ENCODE data around the gene BSND.

The BSND gene

DNA sequence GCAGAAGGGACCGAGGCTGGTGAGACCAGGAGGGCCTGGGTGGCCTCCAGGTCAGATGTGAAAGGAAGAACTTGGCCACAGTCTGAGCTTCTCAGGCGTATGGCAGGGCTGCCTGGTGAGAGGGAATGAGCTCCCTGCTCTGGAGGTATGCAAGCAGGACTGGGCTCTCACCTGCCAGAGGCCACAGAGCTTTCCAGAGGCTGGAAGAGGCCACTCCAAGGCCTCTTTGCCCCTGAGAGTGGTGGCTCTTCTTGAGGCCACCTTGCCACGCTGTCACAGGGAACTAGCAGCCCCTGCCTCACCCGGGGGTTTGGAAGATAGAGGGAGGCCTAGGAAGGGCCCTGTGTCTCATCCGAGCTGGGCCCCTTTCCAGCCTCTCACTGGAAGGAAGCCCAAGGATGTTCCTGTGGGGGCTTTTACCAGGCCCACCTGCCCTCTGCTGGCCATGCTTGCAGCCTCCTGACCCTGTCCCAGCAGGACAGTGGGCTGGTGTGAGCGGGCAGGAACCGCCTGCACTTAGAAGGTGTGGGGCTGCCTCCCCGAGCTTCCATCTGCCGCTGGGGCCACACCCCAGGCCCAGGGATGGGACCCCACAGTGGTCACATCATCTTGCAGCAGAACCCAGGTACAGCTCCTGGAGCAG lies 50.7 kb downstream of the BSND start:
- DNase-seq = no peak

DNA sequence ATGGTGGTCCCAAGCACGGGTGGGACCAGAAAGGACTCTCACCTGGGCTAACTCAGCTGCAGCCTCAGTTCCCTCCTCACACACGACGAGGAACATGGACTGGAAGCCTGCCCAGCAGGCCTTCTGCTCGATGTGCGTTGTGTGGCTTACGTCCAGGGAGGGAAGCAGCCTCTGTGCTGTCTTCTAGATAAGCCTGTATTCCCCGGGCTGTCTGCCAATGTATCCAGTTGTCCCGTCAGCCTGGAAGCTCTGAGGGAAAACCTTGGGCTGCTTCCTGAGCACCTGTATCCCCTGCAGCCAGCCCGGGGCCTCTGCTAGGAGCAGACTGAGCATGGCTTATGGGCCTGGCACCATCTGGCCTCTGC lies 51.2 kb downstream of the BSND start:
- no peak for DNase-seq

DNA sequence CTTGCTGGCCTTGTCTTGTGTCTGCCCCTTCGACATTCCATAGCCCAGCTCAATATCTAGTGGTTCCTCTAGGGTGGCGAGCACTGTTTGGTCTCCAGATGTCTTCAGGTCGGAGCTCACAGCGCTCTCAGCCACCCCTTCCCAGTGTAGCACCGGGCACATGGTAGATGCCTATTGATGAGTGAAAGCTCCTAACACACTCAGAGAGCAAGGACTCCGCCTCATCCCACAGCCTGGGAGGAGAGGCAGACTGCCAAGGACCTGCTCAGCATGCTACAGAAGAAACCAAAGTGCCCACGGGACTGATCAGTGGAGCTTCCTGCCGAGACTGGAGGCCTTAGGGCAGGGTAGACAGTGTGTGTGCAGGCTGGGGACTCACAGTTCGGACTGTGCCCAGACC lies 51.5 kb downstream of the BSND start:
- DNase-seq = no peak

DNA sequence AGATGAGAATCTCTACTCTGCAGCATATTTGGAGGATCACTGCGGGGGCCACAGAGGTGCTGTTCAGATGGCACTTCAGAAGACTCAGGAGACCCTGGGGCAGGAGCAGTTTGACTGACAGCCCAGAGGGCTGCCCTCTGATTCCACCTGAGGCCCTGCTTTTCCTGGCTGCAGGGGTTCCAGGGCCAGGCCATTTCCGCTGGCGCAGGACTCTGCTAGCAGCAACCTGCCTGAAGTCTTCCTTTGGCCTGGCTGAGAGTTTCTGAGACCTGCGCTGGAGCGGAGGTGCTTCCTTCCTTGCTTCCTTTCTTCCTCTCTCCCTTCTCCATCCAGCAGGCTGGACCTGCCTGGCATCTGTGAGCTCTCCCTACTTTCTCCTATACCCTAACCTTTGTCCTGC lies 52.4 kb downstream of the BSND start:
- DNase-seq = no peak

DNA sequence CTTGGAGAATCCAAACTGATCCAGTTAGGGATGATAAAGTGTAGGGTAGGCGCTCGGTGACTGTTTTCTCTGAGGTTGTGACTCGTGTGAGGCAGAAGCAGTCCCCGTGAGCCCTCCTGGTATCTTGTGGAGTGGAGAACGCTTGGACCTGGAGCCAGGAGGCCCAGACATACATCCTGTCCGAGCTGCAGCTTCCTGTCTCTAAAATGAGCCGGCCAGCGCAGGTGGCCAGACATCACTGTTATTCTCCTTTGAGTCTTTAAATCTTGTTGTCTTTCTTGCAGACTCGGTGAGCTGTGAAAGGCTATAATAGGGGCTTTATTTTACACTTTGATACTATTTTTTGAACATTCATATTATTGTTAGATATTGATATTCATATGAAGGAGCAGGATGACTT lies 52.9 kb downstream of the BSND start:
- no peak for DNase-seq

DNA sequence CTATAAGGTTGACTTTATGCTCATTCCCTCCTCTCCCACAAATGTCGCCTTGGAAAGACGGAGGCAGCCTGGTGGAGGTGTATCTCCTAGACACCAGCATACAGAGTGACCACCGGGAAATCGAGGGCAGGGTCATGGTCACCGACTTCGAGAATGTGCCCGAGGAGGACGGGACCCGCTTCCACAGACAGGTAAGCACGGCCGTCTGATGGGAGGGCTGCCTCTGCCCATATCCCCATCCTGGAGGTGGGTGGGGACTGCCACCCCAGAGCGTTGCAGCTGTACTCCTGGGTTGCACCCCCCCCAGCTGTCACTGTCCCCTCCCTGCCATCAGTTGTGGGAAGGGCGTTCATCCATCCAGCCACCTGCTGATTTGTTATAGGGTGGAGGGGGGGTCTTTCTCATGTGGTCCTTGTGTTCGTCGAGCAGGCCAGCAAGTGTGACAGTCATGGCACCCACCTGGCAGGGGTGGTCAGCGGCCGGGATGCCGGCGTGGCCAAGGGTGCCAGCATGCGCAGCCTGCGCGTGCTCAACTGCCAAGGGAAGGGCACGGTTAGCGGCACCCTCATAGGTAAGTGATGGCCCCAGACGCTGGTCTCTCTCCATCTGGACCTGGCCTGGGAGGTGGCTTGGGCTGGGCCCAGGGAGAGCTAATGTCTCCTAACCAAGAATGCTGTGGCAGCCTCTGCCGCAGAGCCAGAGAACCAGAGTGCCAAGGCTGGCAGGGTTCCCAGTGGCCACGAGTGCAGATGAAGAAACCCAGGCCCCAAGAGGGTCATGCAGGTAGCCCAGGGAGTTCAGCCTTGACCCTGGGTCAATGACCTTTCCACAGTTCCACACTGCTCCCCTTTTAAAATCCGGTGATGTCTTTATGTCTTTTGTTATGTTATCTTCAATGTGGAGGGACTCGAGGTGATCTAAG lies 53.7 kb downstream of the BSND start:
- no peak for DNase-seq

DNA sequence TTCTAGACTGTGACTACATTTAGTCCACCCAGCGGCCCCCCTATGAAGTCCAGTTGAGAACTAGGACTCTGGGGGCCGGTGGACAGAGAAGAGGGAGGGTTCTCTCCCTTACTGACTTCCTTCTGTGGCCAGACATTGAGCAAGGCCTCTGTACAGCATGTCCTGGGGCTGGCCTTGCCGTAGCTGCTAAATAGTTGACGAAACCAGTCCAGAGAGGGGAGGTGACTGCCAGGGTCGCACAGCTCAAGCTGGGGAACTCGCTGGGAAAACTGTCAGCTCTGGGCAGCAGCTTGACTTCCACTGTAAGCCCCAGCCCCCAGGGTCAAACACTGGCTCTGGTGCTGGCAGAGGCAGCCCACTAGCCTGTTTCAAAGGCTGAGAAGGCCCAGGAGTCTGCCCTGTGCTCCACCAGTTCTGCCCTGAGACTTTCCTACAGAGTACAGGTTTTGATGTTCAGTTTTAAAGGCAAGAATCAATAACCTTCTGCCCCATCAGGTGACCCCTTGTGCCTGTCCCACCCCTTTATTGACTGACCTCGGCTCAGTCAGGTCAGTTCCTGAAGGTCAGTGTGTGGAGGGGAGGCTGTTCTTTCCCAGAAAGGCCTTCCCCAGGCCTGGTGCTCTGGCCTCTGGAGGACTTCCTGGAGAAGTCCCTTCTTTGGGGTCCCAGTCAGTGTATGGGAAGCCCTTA lies 54.7 kb downstream of the BSND start:
- no peak for DNase-seq

DNA sequence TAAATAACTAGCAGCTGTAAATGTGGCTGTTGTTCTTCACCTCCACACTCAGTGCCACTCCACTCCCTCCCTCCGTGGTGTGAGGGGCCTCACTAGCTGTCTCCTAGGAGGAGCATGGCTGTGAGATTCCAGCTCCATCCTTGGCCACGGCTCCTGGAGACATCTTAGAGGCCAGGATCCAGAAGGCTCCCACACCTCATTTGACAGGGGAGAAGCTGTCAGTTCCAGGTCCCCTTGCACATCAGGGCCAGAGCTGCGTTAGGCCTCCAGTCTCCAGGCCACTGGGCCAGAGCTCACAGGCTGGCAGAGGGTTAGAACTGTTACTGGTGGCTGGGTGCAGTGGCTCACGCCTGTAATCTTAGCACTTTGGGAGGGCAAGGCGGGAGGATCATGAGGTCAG lies 55.7 kb downstream of the BSND start:
- no peak for DNase-seq

DNA sequence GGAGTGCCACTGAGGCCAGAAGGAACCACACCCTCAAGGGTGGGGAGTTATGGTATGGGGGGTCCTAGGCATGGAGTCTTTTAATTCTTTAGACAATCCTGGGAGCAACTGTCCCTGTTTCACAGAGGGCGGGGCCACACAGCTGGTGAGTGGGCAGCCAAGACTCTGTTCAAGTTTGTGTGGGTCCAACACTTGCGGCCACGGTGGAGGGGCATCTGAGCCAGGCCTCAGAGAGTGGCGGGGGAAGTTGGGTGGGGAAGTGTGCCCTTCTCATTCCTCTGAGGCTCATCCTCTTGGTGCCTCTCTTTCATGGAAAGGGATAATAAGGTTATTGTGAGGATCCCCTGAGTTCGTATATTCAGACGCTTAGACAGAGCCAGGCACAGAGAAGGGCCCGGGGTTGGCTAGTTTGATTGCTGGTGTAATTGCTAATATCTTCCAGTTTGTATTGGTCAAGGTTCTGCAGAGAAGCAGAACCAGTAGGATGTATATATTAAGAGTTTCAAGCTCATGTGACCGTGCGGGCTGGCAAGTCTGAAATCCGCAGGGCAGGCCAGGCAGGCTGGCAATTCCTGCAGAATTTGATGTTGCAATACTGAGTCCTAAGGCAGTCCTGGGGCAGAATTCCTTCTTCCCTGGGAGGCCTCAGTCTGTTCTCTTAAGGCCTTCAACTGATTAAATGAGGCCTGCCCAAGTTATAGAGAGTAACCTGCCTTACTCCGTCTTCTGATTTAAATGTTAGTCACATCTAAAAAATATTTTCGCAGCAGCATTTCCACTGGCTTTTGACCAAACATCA lies 56.5 kb downstream of the BSND start:
- DNase-seq = no peak

DNA sequence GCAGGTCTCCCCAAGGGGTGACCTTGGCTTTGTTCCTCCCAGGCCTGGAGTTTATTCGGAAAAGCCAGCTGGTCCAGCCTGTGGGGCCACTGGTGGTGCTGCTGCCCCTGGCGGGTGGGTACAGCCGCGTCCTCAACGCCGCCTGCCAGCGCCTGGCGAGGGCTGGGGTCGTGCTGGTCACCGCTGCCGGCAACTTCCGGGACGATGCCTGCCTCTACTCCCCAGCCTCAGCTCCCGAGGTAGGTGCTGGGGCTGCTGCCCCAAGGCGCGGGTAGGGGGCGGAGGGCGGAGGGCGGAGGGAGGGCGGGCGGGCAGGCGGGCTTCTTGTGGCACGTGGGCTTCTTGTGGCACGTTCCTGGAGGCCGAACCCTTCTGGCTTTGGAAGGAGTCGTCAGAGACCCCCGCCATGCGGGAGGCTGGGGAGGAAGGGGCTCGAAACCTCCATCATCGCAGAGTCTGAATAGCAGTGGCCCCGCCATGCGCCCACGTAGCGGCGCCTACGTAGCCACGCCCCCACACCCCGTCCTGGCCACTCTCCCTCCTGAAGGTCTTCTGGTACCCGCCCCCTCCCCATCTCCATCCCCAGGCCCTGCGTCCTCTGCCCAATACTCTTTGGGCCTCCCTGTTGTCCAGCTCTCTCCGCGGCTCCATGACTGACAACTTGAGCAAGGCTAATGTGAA lies 57.4 kb downstream of the BSND start:
- DNase-seq = no peak

DNA sequence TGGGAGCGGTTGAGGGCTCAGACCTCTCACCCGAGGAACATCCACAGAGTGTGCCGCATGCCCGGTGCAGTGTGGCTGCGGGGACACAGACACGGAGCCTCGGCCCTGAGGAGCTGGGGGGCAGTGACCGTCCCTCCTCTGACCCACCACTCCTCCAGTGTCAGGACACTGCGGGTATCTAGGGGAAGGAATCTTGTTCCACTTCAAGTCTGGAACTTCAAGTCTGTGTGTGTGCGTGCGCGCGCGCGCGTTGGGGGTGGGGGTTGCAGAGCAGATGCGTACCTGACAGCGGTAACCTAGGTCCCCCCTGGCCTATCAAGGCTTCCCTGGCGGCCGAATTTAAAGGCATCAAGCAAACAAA lies 57.9 kb downstream of the BSND start:
- no peak for DNase-seq

DNA sequence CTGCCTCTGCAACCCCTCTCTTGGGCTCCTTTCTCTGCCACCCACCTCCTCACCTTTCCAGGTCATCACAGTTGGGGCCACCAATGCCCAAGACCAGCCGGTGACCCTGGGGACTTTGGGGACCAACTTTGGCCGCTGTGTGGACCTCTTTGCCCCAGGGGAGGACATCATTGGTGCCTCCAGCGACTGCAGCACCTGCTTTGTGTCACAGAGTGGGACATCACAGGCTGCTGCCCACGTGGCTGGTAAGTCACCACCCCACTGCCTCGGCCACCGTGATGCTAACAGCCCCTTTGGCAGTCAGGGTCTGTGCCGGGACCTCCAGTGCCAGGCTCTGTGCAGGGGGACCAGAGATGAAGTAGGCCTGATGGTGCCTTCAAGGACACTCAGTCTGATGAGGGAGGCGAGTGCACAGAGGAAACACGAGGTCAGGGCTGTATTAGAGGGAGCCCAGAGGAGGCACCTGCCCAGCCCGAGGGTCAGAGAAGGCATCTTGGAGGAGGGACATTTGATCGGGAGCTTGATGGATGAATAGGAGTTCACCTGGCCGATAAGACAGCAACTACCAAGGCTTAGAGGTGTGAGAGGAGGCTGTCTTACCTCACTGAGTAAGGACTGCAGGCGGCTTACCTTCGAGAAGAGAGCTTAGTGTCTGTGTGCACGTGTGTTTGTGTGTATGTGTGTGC lies 58.7 kb downstream of the BSND start:
- no peak for DNase-seq

DNA sequence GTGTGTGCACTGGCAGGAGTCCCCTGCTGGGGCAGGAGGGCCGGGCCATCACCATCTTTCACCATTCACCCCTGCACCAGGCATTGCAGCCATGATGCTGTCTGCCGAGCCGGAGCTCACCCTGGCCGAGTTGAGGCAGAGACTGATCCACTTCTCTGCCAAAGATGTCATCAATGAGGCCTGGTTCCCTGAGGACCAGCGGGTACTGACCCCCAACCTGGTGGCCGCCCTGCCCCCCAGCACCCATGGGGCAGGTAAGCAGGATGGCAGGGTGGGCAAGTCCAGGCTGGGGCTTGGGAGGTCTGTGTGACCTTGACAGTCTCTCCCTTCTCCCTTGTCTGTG lies 59.2 kb downstream of the BSND start:
- DNase-seq = no peak

DNA sequence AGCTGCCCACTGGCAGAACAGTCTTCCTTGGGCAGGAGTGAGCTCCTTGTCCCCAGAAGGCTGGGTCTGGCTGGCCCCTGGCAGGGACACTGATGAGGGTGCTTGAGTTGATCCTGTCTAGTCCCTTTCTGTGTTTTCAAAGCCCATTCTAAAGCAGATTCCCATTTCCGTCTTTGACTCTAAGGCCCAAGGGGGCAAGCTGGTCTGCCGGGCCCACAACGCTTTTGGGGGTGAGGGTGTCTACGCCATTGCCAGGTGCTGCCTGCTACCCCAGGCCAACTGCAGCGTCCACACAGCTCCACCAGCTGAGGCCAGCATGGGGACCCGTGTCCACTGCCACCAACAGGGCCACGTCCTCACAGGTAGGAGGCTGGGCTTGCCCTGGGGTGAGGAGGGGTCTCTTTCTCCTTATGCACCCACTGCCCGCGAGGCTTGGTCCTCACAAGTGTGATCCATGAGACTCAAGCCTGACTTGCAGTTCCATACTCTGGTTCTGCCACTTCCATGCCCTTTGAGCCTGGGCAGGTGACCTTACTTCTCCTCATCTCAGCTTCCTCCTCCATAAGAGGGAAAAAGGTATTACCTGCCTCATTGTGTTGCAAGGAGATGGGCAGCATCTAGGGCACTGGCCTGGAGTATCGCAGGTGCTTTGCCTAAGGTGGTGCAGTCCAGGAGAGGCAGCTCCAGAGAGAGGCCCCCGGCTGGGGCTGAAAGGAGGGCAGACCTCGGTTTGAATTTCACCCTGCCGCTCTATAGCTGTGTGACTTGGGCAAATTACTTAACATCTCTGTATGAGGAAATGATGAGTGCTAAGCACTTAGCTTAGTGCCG lies 60.8 kb downstream of the BSND start:
- DNase-seq = no peak

DNA sequence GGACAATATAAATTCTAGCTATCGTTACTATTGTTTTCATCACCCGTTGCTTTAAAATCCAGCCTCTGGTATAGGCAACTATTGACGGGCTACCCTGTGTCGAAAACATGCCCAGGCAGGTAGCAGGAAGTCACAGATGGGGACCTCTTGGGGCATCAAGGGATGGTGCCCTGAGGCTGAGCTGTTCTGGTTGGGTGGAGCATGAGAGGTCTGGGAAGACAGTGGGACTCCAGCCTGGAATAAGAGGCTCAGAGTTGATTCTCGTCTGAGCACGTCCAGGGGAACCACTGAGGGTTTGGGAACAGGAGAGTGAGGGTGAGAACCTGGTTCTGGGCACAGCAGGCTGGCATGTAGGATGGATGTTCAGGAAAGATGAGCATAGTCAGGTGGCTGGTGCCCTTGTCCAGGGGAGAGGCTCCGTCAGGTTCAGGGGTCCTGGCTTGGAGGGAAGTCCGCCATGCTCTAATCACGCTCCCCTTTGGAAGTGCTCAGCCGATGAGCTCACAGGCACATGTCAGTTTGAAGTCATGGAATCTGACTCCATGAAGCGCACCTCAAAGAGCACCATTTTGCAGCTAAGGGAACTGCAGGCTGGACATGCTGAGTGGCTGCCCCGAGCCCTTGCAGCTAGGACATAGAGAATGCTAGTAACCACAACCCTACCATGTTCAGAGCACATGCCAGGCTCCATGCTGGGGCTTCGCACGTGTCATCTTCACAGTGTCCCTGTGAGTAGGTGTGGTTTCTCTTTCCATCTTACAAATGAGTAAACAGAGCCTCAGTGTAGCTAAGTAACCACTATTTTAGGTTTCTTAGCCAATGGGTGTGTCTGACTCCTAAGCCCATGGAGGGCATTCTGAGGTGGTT lies 61.6 kb downstream of the BSND start:
- DNase-seq = no peak

DNA sequence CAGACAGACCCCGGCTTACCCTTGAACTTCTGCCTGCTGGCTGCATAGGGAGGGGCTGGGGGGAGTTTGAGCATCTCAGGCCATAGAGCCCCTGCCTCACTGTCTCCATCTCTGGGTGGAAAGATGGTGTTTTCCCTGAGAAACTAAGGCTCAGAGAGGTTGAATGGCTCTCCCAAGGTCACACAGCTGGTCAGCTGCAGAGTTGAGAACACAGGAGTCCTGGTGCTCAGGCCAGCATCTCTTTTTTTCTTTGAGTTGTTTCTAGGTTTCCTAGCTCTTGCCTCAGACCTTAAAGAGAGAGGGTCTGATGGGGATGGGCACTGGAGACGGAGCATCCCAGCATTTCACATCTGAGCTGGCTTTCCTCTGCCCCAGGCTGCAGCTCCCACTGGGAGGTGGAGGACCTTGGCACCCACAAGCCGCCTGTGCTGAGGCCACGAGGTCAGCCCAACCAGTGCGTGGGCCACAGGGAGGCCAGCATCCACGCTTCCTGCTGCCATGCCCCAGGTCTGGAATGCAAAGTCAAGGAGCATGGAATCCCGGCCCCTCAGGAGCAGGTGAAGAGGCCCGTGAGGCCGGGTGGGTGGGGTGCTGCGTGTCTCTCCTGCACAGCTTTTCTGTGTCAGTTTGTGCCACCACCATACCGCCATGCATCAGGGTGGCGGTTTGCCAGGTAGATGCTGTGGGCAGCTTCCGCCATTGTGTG lies 62.4 kb downstream of the BSND start:
- no peak for DNase-seq

Data from NCI-H526 (cell line).